GM12801 (cell line): ENCODE measurements around the gene NME5.

ENCODE experiments used
- TF ChIP-seq, protein P1 (sequence below): IDR thresholded peaks from one replicate; pipeline ENCODE4 v1.5.1; 2011; ENCODE audit warnings: control low read depth; ENCODE audit not compliant: insufficient read length; ENCODE audit errors: extremely low read depth

The NME5 gene

GRCh38 chr5:138128334-138128733 lies 10.9 kb downstream of the NME5 start:
- TF ChIP-seq, protein P1, sequence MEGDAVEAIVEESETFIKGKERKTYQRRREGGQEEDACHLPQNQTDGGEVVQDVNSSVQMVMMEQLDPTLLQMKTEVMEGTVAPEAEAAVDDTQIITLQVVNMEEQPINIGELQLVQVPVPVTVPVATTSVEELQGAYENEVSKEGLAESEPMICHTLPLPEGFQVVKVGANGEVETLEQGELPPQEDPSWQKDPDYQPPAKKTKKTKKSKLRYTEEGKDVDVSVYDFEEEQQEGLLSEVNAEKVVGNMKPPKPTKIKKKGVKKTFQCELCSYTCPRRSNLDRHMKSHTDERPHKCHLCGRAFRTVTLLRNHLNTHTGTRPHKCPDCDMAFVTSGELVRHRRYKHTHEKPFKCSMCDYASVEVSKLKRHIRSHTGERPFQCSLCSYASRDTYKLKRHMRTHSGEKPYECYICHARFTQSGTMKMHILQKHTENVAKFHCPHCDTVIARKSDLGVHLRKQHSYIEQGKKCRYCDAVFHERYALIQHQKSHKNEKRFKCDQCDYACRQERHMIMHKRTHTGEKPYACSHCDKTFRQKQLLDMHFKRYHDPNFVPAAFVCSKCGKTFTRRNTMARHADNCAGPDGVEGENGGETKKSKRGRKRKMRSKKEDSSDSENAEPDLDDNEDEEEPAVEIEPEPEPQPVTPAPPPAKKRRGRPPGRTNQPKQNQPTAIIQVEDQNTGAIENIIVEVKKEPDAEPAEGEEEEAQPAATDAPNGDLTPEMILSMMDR = no peak

- TF ChIP-seq, protein P1 = no peak
Measured at GRCh38 chr5:138115254-138115653, 24.0 kb downstream of the NME5 start.

- TF ChIP-seq, protein P1 = no peak
Measured at GRCh38 chr5:138111937-138112336, 27.3 kb downstream of the NME5 start.

DNA sequence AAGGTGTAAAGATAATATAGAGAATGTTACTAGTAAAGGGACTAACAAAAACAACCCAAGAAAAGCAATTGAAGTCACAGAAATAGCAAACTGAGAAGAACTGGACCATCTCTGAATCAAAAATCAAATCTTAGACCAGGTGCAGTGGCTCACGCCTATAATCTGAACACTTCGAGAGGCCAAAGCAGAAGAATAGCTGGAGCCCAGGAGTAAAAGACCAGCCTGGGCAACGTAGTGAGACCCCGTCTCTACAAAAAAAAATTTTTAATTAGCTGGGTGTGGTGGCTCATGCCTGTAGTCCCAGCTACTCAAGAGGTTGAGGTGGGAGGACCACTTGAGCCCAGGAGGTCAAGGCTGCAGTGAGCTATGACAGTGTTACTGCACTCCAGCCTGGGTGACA lies 28.0 kb downstream of the NME5 start:
- TF ChIP-seq, protein P1 = no peak

DNA sequence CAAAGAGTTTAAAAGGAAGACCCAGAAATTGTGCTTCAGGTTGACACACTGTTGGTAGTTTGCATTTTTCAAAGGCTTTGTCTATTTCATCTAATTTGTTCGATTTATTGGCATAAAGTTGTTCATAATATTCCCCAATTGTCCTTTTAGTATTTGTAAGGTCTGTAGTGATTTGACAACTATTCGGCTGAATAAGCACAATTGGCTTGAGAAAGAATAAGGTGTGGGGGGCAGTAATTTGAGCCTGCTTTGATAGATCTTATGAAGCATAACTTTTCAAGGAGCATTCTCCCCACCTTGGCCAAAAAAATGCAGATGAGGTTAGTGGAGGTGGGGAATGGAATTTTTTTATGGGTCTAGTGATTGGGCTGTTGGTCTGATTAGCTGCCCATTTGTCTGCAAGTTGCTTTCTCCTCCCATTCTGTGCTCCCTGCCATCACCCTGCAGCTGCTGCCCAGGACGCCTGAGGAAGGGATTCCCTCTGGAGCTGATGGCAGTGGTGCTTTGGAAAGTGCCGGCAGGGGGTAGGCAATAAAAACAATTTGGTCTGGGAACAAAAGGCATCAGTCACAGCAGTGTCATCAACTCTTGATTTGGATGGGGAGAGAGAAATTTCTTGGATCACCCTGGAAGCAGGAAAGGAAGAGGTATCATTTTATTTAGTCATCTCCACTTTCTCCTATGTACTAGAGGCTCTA lies 28.8 kb downstream of the NME5 start:
- TF ChIP-seq, protein P1 = no peak

- TF ChIP-seq, protein P1 = no peak
Measured at GRCh38 chr5:138109463-138110265, 29.6 kb downstream of the NME5 start.

DNA sequence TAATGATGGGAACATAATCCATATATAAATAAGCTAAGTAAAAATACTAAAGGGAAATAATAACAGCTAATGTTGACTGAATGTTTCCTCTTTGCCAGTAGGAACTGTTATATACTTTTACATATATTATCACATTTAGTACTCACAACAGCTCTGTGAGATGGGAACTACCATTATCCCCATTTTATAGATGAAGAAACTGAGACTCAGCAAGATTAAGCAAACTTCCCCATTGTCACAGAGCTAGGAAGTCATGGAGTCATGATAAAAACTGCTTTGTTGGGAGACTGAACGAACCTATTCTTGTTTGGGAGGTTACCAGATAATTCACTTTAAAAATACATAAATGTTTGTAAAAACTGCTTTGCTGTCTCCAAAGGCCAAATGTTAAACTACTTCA lies 32.0 kb downstream of the NME5 start:
- TF ChIP-seq, protein P1 = no peak
